IPS-NIHi7 (cell line): Measurements from ENCODE around the gene DST.

Experiments used
- DNase-seq: peaks from one replicate; pipeline ENCODE4 v3.0.0; 2012; ENCODE audit warnings: mixed read lengths; ENCODE audit errors: extremely low spot score

The DST gene

GRCh38 chr6:56435754-56436153 is 206.9 kb downstream of the DST start:
- no peak for DNase-seq

- no peak for DNase-seq
Observed at GRCh38 chr6:56435326-56435725, 207.4 kb downstream of the DST start.

- DNase-seq = no peak
Observed at GRCh38 chr6:56434606-56435005, 208.1 kb downstream of the DST start.

- DNase-seq = no peak
Observed at GRCh38 chr6:56433119-56433518, 209.6 kb downstream of the DST start.

GRCh38 chr6:56432194-56432593 is 210.5 kb downstream of the DST start:
- DNase-seq = no peak

- no peak for DNase-seq
Observed at GRCh38 chr6:56430629-56431600, 211.8 kb downstream of the DST start.

- no peak for DNase-seq
Observed at GRCh38 chr6:56424542-56425083, 218.1 kb downstream of the DST start.

GRCh38 chr6:56424064-56424463 is 218.6 kb downstream of the DST start:
- DNase-seq = no peak

- no peak for DNase-seq
Observed at GRCh38 chr6:56420296-56420695, 222.4 kb downstream of the DST start.

- DNase-seq = no peak
Observed at GRCh38 chr6:56419191-56419590, 223.5 kb downstream of the DST start.

GRCh38 chr6:56417823-56418222 is 224.9 kb downstream of the DST start:
- DNase-seq = no peak

- DNase-seq = no peak
Observed at GRCh38 chr6:56416247-56416646, 226.4 kb downstream of the DST start.

- no peak for DNase-seq
Observed at GRCh38 chr6:56408976-56409375, 233.7 kb downstream of the DST start.
